Measurements from ENCODE around the gene FRMD8.

Gene FRMD8

DNA sequence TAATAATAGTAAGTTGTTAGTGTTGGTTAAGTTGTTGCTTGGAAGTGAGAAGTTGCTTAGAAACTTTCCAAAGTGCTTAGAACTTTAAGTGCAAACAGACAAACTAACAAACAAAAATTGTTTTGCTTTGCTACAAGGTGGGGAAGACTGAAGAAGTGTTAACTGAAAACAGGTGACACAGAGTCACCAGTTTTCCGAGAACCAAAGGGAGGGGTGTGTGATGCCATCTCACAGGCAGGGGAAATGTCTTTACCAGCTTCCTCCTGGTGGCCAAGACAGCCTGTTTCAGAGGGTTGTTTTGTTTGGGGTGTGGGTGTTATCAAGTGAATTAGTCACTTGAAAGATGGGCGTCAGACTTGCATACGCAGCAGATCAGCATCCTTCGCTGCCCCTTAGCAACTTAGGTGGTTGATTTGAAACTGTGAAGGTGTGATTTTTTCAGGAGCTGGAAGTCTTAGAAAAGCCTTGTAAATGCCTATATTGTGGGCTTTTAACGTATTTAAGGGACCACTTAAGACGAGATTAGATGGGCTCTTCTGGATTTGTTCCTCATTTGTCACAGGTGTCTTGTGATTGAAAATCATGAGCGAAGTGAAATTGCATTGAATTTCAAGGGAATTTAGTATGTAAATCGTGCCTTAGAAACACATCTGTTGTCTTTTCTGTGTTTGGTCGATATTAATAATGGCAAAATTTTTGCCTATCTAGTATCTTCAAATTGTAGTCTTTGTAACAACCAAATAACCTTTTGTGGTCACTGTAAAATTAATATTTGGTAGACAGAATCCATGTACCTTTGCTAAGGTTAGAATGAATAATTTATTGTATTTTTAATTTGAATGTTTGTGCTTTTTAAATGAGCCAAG is 38.9 kb downstream of the FRMD8 start:
- peak; percentile 53 for DNase-seq (ENCODE audit: low read depth)

- peak; percentile 62 for DNase-seq (ENCODE audit: low read depth)
These were observed 39.8 kb downstream of the FRMD8 start for GRCh38 chr11:65425971-65426838.

DNA sequence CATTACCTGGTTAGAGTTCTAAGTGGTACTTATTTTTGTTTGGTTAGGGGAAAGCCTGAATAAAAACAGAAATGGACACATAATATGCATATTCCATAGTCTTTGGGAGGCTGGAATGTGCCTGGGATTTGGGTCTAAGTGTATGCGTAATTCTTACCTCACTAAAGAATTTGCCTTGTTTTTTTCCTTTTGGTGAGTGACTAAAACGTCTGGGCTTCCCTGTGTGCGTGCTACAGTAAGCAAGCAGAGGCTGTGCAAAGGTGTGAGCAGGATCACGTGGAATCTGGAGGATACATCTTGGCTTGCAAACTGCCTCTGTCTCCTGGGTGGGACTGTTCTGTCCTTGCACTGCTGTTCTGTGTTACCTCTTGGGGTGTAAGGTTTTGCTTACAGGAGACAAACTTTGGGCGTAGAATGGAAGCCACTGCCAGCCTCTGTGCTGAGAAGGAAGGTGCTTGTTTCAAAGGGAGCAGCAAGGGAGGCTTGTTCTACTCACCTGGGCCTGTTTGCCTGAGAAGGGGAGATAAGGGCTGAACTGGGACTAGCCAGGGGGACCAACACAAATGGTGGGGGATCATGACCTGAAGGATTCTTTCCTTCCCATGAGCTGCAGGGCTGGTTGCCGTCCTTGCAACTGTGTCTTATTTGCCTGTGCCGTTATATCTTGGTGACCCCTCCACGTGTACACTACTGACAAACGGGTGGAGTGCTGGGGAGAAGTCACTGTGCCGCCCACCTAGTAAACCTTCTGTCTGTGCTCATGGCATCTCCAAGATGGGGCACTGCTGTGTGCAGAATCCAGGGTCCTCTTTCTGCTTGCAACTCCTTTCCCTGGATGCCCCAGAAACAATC is 40.6 kb downstream of the FRMD8 start:
- DNase-seq (ENCODE audit: low read depth), result peak; percentile 73

- DNase-seq (ENCODE audit: low read depth), result peak; percentile 86
These were observed 41.5 kb downstream of the FRMD8 start for GRCh38 chr11:65427691-65428577.

- DNase-seq (ENCODE audit: low read depth), result no peak
These were observed 42.2 kb downstream of the FRMD8 start for GRCh38 chr11:65428578-65429067.

- DNase-seq (ENCODE audit: low read depth), result peak; percentile 77
These were observed 42.7 kb downstream of the FRMD8 start for GRCh38 chr11:65429068-65429681.

GRCh38 chr11:65429724-65430405 is 43.4 kb downstream of the FRMD8 start:
- DNase-seq (ENCODE audit: low read depth), result peak; percentile 60

- DNase-seq (ENCODE audit: low read depth), result peak; percentile 56
These were observed 44.2 kb downstream of the FRMD8 start for GRCh38 chr11:65430406-65431217.

DNA sequence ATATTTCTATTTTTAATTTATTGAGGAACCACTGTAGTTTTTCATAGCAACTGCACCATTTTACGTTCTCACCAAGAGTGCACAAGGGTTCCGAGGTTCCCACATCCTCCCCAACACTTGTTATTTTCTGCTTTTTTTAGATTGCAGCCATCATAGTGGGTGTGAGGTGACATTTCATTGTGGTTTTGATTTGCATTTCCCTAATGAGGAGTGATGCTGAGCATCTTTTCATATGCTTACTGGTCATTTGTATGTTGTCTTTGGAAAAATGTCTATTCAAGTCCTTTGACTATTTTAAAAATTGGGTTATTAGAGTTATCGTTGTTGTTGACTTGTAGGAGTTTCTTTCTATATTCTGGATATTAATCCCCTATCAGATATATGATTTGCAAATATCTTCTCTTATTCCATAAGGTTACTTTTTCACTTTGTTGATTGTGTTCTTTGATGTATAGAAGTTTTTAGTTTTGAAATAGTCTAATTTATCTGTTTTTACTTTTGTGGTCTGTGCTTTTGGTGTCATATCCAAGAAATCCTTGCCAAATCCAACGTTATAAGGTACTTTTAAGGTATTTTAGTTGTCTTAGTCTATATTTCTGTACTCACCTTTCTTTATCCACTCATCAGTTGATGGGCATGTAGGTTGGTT is 45.1 kb downstream of the FRMD8 start:
- DNase-seq (ENCODE audit: low read depth), result no peak

- no peak for DNase-seq (ENCODE audit: low read depth)
These were observed 45.7 kb downstream of the FRMD8 start for GRCh38 chr11:65432100-65432650.

- peak; percentile 22 for DNase-seq (ENCODE audit: low read depth)
These were observed 46.5 kb downstream of the FRMD8 start for GRCh38 chr11:65432686-65433582.

DNA sequence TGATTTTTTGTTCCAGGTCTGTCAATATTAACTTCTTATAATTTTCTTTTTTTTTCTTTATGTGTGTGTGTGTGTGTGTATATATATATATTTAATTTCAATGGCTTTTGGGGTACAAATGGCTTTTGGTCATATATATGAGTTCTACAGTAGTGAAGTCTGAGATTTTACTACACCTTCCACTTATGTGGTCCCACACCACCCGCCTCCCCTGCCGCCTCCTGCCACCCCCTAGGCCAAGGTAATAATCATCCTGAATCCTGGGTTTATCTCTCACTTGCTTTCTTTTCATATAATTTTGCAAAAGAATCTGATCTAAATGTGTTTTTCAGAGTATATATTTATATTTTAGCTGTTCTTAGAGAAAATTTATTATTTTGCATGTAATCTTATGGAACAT is 47.2 kb downstream of the FRMD8 start:
- DNase-seq (ENCODE audit: low read depth), result no peak

- DNase-seq (ENCODE audit: low read depth), result no peak
These were observed 47.7 kb downstream of the FRMD8 start for GRCh38 chr11:65434057-65434666.

DNA sequence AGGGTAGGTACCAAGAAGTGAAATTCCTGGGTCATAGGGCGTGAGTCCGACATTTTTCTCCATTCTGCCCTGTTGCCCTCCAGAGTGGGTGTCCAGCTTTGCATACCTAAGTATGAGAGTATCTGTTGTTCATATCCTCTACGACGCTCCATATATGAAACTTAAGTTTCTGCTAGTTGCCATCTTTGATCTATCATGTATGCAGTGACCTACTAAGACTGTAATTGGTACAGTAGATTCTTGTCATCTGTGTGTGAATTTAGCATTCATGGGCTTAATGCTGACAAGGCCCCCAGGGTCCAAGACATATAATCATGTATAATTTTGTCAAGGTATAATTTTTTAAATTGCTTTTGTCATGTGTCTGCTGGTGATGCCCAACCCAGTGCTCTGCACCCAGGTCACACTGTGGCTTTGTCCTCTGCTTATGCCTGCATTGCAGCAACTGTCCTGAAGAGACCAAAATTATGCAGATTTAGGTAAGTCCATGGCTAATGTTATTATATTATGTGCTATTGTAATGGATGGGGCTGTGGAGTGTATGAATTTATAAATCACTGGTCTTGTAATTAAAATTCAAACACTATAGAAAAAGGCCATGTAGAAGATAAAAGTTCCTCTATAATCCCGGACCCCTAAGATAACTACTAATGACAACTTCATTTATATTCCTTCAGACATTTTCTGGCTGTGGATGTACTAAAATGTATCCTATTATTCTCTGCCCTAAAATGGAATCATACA is 48.4 kb downstream of the FRMD8 start:
- no peak for DNase-seq (ENCODE audit: low read depth)

DNA sequence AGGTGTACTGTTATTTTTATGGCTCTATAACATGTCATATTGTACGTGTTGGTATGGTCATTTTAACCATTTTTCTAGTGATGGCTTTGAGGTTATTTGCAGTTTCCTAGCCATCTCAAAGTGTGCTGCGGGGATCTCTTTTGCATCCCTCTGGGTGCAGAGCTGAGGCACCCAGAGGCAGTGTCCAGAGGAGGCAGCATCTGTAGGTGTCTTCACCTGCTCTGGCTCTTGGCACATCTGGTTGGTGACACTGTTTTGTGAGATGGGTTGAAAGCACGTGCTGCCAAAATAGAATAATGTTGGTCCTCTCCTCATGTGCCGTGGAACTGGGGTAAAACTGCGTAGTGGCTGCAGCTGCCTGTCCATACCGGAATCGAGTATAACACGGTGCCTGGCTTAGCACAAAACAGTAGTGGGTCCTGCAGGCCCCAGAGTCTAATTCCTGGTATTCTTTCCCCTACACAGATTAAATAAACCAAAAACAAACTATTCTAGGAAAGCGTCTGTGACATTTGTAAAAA is 49.0 kb downstream of the FRMD8 start:
- DNase-seq (ENCODE audit: low read depth), result no peak

GRCh38 chr11:65435981-65436411 is 49.6 kb downstream of the FRMD8 start:
- DNase-seq (ENCODE audit: low read depth), result no peak
